ENCODE results near the gene CEP112.

- TF ChIP-seq CTCF (IDR thresholded peaks at IDR 0.05) (no peak), POLR2A (IDR thresholded peaks at IDR 0.05) (no peak)
Observed at GRCh38 chr17:65824901-65825300, 367.0 kb downstream of the CEP112 start.

Measured in vagina (tissue), 2 donors.